MM.1S (cell line): ENCODE data around the gene ASNSD1.

Experiments used
- DNase-seq: peaks from one replicate; pipeline ENCODE4 v3.0.0-alpha.2; 2015
- H2AFZ ChIP-seq: fragments of 300-600 bp; sonication (generic); 2 replicates; pipeline ENCODE4 v1.6.0; 2016; ENCODE audit warnings: antibody characterized with exemption, low read length
- H3F3A ChIP-seq: fragments of 300-600 bp; sonication (generic); 2 replicates; pipeline ENCODE4 v1.6.1; 2016; ENCODE audit warnings: mild to moderate bottlenecking, antibody characterized with exemption, low read length, moderate library complexity, mixed read lengths; ENCODE audit not compliant: insufficient read depth
- H3K27ac ChIP-seq: fragments of 300-600 bp; sonication (generic); 2 replicates; pipeline ENCODE4 v1.5.1; 2016; ENCODE audit warnings: mild to moderate bottlenecking, low read length
- H3K27me3 ChIP-seq: fragments of 300-600 bp; sonication (generic); replicated peaks from 2 replicates; pipeline ENCODE4 v1.6.0; 2016; ENCODE audit warnings: low read length; ENCODE audit not compliant: insufficient read depth
- H3K36me3 ChIP-seq: fragments of 300-600 bp; sonication (generic); replicated peaks from 2 replicates; pipeline ENCODE4 v1.6.1; 2016; ENCODE audit warnings: mild to moderate bottlenecking, low read length, mixed read lengths; ENCODE audit not compliant: insufficient read depth
- H3K4me1 ChIP-seq: fragments of 300-600 bp; sonication (generic); 2 replicates; pipeline ENCODE4 v1.6.1; 2016; ENCODE audit warnings: low read length, mixed read lengths
- H3K4me2 ChIP-seq: fragments of 300-600 bp; sonication (generic); 2 replicates; pipeline ENCODE4 v1.6.0; 2016; ENCODE audit warnings: low read depth, low read length
- H3K4me3 ChIP-seq: fragments of 300-600 bp; sonication (generic); 2 replicates; pipeline ENCODE4 v1.5.1; 2016; ENCODE audit warnings: low read length, mixed read lengths
- H3K79me2 ChIP-seq: fragments of 300-600 bp; sonication (generic); 2 replicates; pipeline ENCODE4 v1.6.1; 2016; ENCODE audit warnings: mixed run types, low read length, mixed read lengths
- H3K9ac ChIP-seq: fragments of 300-600 bp; sonication (generic); 2 replicates; pipeline ENCODE4 v1.6.1; 2016; ENCODE audit warnings: low read length, mixed read lengths
- H3K9me2 ChIP-seq: fragments of 300-600 bp; sonication (generic); replicated peaks from 2 replicates; pipeline ENCODE4 v1.6.1; 2016; ENCODE audit warnings: mild to moderate bottlenecking, low read length, mixed read lengths; ENCODE audit not compliant: insufficient read depth
- H3K9me3 ChIP-seq: fragments of 300-600 bp; sonication (generic); replicated peaks from 2 replicates; pipeline ENCODE4 v1.6.1; 2016; ENCODE audit warnings: mild to moderate bottlenecking, low read length, mixed read lengths; ENCODE audit not compliant: insufficient read depth
- H4K20me1 ChIP-seq: fragments of 300-600 bp; sonication (generic); 2 replicates; pipeline ENCODE4 v1.6.1; 2016; ENCODE audit warnings: mild to moderate bottlenecking, low read length, moderate library complexity, mixed read lengths; ENCODE audit not compliant: insufficient read depth
- EZH2 ChIP-seq: fragments of 300-600 bp; sonication (generic); optimal IDR thresholded peaks from 2 replicates; pipeline ENCODE3; 2017; ENCODE audit warnings: low read depth, mild to moderate bottlenecking, antibody characterized with exemption, low read length, mixed read lengths
- EZH2phosphoT487 ChIP-seq: fragments of 300-600 bp; sonication (generic); IDR thresholded peaks from 2 replicates; pipeline ENCODE4 v1.6.1; 2018; ENCODE audit warnings: antibody characterized with exemption, low read length
- TF ChIP-seq, protein P1 (sequence below): fragments of 300-600 bp; sonication (generic); IDR thresholded peaks from 2 replicates; pipeline ENCODE4 v1.5.1; 2016; ENCODE audit warnings: antibody characterized with exemption, low read length, mixed read lengths

The ASNSD1 gene

DNA sequence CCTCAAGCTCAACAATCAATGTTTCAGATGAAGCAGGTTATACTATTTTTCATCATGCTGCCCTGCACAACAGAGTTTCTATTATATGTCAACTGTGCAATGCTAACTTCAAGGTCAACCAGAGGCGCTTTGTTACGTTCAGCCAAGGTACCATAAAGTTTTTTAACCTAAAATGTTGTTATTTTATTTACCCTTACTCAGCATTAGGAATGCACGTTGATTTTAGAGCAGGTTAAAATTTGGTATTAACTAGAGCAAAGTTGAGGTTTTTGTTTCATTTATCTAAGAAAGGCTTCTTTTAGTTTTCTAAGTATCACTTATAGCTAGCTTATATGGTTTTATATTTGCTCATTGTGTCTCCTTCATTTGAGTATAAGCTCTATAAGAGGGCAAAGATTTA, 35.0 kb downstream of the ASNSD1 start:
- Histone ChIP-seq H3K27ac (no peak overlapping the region), H3K9ac (no peak overlapping the region), H2AFZ (no peak overlapping the region), H3K36me3 (no peaks in the 10 kb centered on the region), H3K9me3 (no peaks in the 10 kb centered on the region), H3K79me2 (no peaks in the 10 kb centered on the region), H3K4me2 (no peak overlapping the region), H3K9me2 (no peaks in the 10 kb centered on the region), H3K4me3 (no peak overlapping the region), H3K27me3 (no peaks in the 10 kb centered on the region), H3K4me1 (no peaks in the 10 kb centered on the region), H4K20me1 (no peaks in the 10 kb centered on the region), H3F3A (no peaks in the 10 kb centered on the region)
- no peak for TF ChIP-seq EZH2
- TF ChIP-seq, protein P1, sequence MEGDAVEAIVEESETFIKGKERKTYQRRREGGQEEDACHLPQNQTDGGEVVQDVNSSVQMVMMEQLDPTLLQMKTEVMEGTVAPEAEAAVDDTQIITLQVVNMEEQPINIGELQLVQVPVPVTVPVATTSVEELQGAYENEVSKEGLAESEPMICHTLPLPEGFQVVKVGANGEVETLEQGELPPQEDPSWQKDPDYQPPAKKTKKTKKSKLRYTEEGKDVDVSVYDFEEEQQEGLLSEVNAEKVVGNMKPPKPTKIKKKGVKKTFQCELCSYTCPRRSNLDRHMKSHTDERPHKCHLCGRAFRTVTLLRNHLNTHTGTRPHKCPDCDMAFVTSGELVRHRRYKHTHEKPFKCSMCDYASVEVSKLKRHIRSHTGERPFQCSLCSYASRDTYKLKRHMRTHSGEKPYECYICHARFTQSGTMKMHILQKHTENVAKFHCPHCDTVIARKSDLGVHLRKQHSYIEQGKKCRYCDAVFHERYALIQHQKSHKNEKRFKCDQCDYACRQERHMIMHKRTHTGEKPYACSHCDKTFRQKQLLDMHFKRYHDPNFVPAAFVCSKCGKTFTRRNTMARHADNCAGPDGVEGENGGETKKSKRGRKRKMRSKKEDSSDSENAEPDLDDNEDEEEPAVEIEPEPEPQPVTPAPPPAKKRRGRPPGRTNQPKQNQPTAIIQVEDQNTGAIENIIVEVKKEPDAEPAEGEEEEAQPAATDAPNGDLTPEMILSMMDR = no peak
- no peak for TF ChIP-seq EZH2phosphoT487
- no peak for DNase-seq

DNA sequence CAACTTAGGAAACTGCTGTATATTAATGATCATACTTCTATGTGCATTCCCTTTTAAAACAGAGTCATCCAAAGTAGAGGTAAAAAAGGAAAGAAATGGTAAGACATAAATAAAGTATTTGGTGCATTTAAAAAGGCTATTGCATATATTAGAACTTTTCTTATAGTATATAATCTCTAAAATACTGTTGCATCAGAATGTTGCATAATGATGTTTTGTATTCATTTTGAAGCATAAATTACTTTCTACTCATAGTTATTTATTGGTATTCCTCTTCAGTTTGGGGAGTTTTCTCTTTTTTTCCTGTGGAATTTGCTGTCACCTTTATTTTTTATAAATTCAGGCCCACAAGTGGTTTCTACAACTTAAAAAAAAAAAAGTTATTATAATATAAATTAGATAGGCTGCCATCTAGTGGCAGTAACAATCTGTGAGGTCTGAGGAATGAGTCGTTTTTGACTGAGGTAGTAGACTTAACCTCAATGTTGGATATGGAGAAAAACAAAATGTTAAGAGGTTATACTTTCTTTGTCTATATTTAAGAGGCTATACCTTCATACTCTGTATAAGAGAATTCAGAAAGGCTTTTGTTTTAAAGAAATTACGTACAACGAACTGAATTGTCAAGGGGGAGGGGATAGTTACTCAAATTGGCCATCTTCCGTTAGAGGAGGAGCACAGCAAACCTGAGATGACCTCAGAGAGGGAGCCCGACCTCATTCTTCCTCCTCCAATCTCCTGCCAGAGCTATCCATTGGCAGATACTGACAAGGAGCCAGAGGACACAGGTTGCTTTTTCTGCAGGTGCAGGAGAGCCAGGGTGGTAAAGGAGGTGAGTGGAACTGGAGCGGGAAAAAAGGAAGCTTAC, 37.0 kb downstream of the ASNSD1 start:
- Histone ChIP-seq H3K79me2 (no peaks in the 10 kb centered on the region), H3K27ac (no peak overlapping the region), H3K36me3 (no peaks in the 10 kb centered on the region), H3K9me2 (no peaks in the 10 kb centered on the region), H4K20me1 (no peaks in the 10 kb centered on the region), H3K4me3 (no peak overlapping the region), H3K4me1 (peaks cover 6% of the 10 kb centered on the region; the same call in 1 of the 2 replicates), H3K9me3 (no peaks in the 10 kb centered on the region), H3F3A (no peaks in the 10 kb centered on the region), H3K9ac (no peak overlapping the region), H3K4me2 (no peak overlapping the region), H3K27me3 (no peaks in the 10 kb centered on the region), H2AFZ (no peak overlapping the region)
- DNase-seq = peak; percentile 51
- TF ChIP-seq EZH2 (no peak), EZH2phosphoT487 (no peak)
- TF ChIP-seq, protein P1 = peak; percentile 32

DNA sequence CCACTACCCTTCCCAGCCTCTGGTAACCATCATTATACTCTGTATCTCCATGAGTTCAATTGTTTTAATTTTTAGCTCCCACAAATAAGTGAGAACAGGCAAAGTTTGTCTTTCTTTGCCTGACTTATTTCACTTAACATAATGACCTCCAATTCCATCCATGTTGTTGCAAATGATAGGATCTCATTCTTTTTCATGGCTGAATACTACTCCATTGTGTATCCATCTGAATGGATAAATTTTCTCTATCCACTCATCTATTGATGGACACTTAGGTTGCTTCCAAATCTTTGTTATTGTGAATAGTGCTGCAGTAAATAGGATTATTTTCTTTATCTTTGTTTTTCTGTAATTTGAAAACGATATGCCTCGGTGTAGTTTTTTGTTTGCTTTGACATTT, 39.4 kb downstream of the ASNSD1 start:
- H3K9ac ChIP-seq = no peak overlapping the region
- H3F3A ChIP-seq = no peaks in the 10 kb centered on the region
- no peak overlapping the region for H3K4me3 ChIP-seq
- no peak overlapping the region for H3K4me2 ChIP-seq
- H3K36me3 ChIP-seq = no peaks in the 10 kb centered on the region
- no peak for TF ChIP-seq EZH2
- no peaks in the 10 kb centered on the region for H3K9me3 ChIP-seq
- H3K27ac ChIP-seq = no peak overlapping the region
- H3K4me1 ChIP-seq = peaks cover 6% of the 10 kb centered on the region; the same call in 1 of the 2 replicates
- H3K79me2 ChIP-seq = no peaks in the 10 kb centered on the region
- DNase-seq = no peak
- H3K9me2 ChIP-seq = no peaks in the 10 kb centered on the region
- no peaks in the 10 kb centered on the region for H4K20me1 ChIP-seq
- no peak overlapping the region for H2AFZ ChIP-seq
- no peaks in the 10 kb centered on the region for H3K27me3 ChIP-seq

DNA sequence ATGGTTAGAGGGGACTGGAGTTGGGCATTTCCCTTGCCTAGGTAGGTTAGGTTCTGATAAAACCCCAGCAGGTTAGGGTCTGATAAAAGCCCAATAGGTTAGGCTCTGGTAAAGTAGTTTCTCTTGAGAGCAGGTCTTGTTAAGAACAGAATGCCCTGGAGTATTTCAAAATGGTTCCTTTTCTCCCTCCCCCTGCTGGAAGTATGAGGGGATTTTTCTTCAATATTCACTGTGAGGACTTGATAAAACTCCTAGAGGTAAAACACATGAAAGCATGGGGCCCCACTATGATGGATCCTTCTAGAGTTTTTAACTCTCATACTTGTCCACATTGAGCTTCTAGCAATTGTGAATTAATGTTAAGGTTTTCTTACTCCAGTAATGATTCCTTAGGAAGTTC, 40.8 kb downstream of the ASNSD1 start:
- no peaks in the 10 kb centered on the region for H3K9me3 ChIP-seq
- no peaks in the 10 kb centered on the region for H3F3A ChIP-seq
- no peaks in the 10 kb centered on the region for H4K20me1 ChIP-seq
- no peak for DNase-seq
- peaks cover 6% of the 10 kb centered on the region; the same call in 1 of the 2 replicates for H3K4me1 ChIP-seq
- H3K27ac ChIP-seq = no peak overlapping the region
- no peak overlapping the region for H3K4me3 ChIP-seq
- no peak overlapping the region for H3K4me2 ChIP-seq
- no peak overlapping the region for H2AFZ ChIP-seq
- H3K9ac ChIP-seq = no peak overlapping the region
- no peak for TF ChIP-seq EZH2phosphoT487
- TF ChIP-seq, protein P1 = peak; percentile 23
- no peaks in the 10 kb centered on the region for H3K9me2 ChIP-seq
- H3K79me2 ChIP-seq = no peaks in the 10 kb centered on the region
- no peaks in the 10 kb centered on the region for H3K27me3 ChIP-seq
- no peaks in the 10 kb centered on the region for H3K36me3 ChIP-seq
